ENCODE measurements around the gene RIPK3. TPM values are rescaled to one million over a fixed set of nuclear protein-coding genes. Genes with fewer than 3 reads are reported as not detected.

RIPK3 gene
- total and polyA plus RNA-seq, 12 donors = 1.7 to 7.1 (median 3.5) TPM

GRCh38 chr14:24381363-24382063, 41.7 kb upstream of the RIPK3 start:
- ATAC-seq (no peak), DNase-seq (no peak)
- peaks cover 0 to 7% (median 0%) of the 10 kb centered on the region in 9 donors for H3K36me3 ChIP-seq
- no peak for TF ChIP-seq CTCF (IDR thresholded peaks at IDR 0.05)
- peaks cover 0 to 12% (median 4%) of the 10 kb centered on the region in 9 donors for H3K4me1 ChIP-seq
- no peak overlapping the region for H3K4me3 ChIP-seq
- intact Hi-C loops (cut with DNase I) = no loop called here
- peaks cover 0 to 8% (median 0%) of the 10 kb centered on the region in 7 donors for H3K27me3 ChIP-seq
- peak overlapping the region in 1 of 10 donors; percentile 43 for H3K27ac ChIP-seq
- no peaks in the 10 kb centered on the region for H3K9me3 ChIP-seq
- 83 to 84% methylated on average over 8 of the region's 8 CpGs for WGBS, 2 donors

GRCh38 chr14:24379907-24380730, 40.3 kb upstream of the RIPK3 start:
- intact Hi-C loops (cut with DNase I) = no loop called here
- TF ChIP-seq CTCF (IDR thresholded peaks at IDR 0.05) = no peak
- no peak overlapping the region for H3K27ac ChIP-seq
- peaks cover 0 to 8% (median 0%) of the 10 kb centered on the region in 7 donors for H3K27me3 ChIP-seq
- no peak overlapping the region for H3K4me3 ChIP-seq
- H3K9me3 ChIP-seq = no peaks in the 10 kb centered on the region
- peaks cover 0 to 10% (median 0%) of the 10 kb centered on the region in 9 donors for H3K36me3 ChIP-seq
- H3K4me1 ChIP-seq = peaks cover 0 to 18% (median 7%) of the 10 kb centered on the region in 9 donors
- 81 to 84% methylated on average over 15 of the region's 15 CpGs for WGBS, 2 donors
- no peak for DNase-seq
- no peak for ATAC-seq

- Histone ChIP-seq H3K4me1 (peaks cover 0 to 18% (median 7%) of the 10 kb centered on the region in 9 donors), H3K27me3 (peaks cover 0 to 13% (median 0%) of the 10 kb centered on the region in 7 donors), H3K4me3 (no peak overlapping the region), H3K27ac (no peak overlapping the region), H3K36me3 (peaks cover 0 to 18% (median 0%) of the 10 kb centered on the region in 9 donors), H3K9me3 (no peaks in the 10 kb centered on the region)
- TF ChIP-seq CTCF (IDR thresholded peaks at IDR 0.05) = no peak
- intact Hi-C loops (cut with DNase I) = no loop called here
- 83% methylated on average over 7 of the region's 7 CpGs for WGBS, 2 donors
- ATAC-seq (no peak), DNase-seq (no peak)
Observed at GRCh38 chr14:24378981-24379906, 39.5 kb upstream of the RIPK3 start.

GRCh38 chr14:24378327-24378726, 38.5 kb upstream of the RIPK3 start:
- H3K9me3 ChIP-seq = no peaks in the 10 kb centered on the region
- H3K4me3 ChIP-seq = no peak overlapping the region
- H3K4me1 ChIP-seq = peaks cover 0 to 18% (median 7%) of the 10 kb centered on the region in 9 donors
- peaks cover 0 to 10% (median 0%) of the 10 kb centered on the region in 7 donors for H3K27me3 ChIP-seq
- intact Hi-C loops (cut with DNase I) = no loop called here
- WGBS, 2 donors = 77 to 84% methylated on average over 3 of the region's 3 CpGs
- no peak for TF ChIP-seq CTCF (IDR thresholded peaks at IDR 0.05)
- no peak overlapping the region for H3K27ac ChIP-seq
- H3K36me3 ChIP-seq = peaks cover 0 to 25% (median 0%) of the 10 kb centered on the region in 9 donors
- no peak for DNase-seq
- ATAC-seq = no peak

Data from heart right ventricle (tissue), 16 donors.